GM19193 (cell line): ENCODE results near the gene NOTUM.

Source experiments
- POLR2A ChIP-seq: IDR thresholded peaks from 4 replicates; pipeline ENCODE4 v1.6.1; 2011; ENCODE audit not compliant: insufficient read depth, insufficient read length; ENCODE audit errors: extremely low read depth

The NOTUM gene

DNA sequence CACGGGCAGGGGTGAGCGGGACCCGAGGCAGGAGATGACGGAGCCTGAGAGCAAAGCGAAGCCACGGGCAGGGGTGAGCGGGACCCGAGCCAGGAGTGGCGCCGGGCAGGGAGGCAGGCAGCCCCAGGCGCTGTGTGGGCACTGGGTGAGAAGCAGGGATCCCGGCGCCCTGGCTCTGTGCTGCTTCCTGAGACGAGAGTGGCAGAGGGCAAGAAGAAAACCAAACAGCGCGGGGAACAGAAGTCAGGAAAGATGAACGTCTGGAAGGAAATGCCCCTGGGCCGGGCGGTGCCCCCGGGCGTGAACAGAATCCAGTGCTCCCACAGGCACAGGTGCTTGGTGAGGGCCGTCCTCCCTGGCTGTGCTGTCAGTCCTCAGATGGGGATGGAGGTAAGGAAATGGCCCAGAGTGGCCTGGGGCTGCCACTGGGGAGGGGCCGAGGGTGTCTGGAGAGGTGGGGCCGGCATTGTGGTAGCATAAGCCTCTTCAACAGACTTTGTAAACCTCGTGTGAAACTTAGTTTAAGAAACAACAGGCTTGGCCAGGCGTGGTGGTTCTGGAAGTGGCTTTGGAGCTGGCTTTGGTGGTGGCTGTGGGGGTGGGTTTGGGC lies 26.3 kb upstream of the NOTUM start:
- no peak for TF ChIP-seq POLR2A

DNA sequence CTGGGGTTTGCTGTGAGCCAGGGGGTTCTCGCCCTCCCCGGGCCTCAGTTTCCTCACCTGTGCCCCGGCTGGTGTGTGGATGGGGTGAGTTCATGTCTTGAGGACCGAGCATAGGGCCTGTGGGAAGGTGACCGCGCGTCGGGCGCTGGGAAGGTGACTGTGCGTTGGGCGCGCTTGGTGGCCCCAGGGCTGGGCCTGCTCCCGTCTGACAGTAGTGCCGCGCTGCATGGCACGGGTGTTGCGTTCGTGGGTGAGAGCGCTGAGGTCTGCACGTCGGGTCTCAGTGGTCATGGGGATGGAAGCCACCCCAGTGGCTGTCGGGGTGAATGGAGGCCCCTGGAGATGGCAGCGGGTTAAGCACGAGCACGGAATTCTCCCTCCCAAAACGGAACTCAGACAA lies 25.6 kb upstream of the NOTUM start:
- no peak for TF ChIP-seq POLR2A

DNA sequence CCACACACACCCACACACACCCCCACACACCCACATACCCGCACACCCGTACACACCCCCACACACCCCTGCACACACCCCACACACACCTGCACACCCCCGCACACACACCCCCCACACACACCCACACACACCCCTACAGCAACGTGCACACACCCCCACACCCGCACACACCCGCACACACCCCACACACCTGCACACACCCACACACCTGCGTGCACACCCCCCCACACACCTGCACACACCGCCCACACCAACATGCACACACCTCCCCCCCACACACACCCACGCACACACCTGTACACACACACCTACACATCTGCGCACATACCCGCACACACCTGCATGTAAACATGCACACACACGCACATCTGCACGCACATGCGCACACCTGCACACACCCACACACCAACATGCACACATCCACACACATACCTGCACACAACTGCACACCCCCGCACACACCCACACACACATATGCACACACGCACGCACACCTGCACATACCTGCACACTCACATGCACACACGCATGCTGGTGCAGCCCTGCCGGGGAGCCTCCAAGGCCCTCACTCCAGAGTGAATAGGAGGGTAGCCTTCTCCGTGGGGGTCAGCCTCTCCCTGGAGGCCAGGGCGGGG lies 23.9 kb upstream of the NOTUM start:
- no peak for TF ChIP-seq POLR2A

DNA sequence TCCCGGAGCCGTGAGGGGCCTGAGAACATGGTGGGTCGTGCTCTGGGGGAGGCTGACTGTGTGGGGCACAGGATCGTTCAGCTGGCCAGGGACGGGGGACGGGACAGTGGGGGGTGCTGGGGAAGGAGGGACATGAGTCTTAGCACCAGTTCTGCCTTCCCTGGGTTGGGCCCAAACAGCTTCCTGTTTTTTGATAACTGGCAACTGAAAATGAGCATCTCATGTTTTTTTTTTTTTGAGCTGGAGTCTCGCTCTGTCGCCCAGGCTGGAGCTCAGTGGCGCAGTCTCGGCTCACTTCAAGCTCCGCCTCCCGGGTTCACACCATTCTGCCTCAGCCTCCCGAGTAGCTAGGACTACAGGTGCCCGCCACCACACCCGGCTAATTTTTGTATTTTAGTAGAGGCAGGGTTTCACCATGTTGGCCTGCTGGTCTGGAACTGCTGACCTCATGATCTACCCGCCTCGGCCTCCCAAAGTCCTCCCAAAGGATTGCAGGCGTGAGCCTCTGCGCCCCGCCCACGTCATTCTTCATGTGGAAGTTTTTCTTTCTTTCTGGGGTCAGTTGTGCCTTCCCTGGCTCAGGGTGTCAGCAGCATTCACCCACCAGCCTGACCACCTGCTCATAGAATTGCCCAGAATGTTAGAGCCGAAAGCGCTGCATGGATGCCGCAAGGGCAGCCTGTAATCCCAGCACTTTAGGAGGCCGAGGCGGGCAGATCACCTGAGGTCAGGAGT lies 22.8 kb upstream of the NOTUM start:
- no peak for TF ChIP-seq POLR2A

DNA sequence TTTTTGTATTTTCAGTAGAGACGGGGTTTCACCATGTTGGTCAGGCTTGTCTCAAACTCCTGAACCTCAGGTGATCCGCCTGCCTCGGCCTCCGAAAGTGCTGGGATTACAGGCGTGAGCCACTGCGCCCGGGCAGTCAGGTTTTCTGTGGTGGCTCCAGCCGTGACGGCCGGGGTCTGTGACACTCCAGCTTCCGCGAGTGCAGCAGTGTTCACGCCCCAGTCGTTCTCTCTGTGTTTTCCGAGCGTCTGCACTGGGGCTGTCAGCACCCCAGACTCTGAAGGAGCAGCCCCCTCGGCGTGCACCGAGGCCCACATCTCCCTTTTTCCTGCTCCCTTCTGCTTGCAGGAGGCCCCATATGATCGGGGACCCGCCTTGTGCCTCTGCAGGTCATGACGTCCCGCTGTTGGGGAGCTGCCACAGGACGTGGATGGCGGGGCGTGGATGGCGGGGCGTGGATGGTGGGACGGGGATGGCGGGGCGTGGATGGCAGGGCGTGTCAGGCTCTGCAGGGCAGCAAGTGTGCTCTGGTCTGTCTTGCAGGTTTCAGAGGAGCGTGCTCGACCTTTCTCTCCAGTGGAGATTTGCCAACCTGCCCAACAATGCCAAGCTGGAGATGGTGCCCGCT lies 22.1 kb upstream of the NOTUM start:
- TF ChIP-seq POLR2A: no peak

DNA sequence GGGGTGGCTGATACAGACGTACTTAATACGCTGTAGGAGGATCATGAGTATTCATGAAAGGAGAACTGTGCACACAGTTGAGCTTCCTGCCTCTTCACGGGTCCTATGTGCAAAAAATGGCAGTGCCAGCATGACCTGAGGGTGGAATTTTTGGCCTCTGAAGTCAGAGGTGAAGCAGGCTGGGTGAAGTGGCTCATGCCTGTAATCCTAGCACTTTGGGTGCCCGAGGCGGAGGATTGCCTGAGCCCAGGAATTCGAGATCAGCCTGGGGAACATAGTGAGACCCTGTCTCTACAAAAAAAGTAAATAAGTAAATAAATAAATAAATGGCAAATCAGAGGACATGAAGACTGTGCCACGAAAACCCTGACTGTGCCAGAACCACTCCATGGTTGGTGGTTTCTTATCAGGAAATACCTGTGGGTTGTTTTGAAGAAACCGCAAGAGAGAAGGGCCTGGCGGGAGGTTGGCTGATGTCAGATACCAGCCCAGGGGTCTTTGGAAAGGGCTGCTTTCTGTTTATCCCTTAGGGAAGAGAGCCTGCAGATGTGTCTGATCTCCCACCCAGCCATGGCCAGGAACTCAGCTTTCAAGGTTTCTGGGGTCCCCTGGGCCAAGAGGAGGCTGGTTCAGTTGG lies 19.8 kb upstream of the NOTUM start:
- TF ChIP-seq POLR2A: no peak

DNA sequence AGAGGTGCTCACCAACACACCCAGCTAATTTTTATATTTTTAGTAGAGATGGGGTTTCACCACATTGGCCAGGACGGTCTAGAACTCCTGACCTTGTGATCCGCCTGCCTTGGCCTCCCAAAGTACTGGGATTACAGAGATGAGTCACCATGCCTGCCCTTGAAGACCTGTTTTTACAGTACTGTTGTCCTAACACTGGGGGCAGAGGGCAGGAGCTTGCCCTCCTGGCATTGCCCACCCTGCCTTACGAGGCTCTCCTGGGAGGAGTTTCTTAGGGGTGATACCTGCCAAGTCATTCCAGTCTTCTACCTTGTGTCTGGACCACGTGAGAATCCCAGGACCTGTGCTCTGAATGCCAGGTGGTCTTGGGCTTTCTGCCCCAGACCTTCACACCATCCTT lies 19.1 kb upstream of the NOTUM start:
- TF ChIP-seq POLR2A: no peak

DNA sequence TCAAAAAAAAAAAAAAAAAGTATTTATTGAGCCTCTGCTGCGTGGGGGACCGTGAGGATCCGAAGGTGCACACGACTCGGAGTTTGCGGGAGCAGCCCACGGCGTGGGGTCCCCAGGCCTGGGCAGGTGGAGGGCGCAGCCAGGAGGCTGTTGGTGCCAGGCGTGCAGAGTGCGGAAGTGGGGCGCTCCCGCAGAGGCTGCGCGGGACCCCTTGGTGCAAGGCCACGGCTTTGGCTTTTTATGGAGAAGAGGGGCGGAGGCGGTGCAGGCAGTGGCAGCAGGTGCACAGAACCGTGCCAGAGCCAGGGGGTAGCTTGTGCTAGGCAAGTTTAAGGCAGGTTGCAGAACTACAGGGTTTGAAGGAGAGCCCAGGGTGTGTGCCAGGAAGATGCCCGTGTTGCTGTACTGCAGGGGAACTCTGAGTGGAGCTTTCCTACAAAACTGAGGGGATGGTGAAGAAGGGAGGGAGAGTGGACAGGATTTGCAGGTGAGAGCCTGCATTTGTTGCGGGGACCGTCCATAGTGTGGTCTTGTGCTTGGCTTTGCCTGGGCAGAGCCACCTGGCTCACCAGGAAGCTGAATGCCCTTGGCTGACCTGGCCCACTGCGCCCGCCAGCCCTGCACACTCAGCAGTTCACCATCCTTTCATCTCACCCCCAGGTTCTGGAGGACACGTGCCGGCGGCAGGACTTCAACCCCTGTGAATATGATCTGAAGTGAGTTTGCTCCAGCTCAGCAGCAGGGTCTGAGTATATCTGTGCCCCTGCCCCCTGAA lies 17.7 kb upstream of the NOTUM start:
- TF ChIP-seq POLR2A: no peak

DNA sequence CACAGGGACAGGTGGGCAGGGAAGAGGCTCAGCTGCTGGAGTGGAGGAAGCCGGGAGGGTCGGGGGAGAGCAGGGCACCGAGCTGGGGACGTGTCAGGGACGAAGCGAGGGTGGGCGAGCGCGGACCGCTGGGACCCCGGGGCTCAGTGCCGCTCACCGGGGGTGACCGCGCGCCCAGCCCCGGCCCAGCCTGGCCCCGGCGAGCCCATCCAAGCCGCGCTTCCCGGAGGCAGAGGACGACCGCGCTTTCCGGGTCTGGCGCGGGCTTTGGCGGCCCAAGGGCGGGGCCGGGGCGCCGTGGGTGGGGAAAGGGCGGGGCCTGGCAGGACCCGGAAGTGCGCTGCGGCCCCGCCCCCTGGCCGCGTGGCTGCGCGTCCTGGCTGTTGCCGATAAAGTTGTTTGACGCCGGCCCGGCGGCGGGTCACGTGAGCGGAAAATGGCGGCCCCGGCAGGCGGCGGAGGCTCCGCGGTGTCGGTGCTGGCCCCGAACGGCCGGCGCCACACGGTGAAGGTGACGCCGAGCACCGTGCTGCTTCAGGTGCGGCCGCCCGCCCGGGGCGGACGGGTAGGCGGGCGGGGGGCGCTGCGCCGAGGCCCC lies 16.3 kb upstream of the NOTUM start, which contains the start of gene ASPSCR1:
Gene ASPSCR1 (plus strand): TSS at position 419 of the 598 bp plus-strand sequence. CDS start 18 bp downstream, at position 437.
- peak; percentile 93 for TF ChIP-seq POLR2A

DNA sequence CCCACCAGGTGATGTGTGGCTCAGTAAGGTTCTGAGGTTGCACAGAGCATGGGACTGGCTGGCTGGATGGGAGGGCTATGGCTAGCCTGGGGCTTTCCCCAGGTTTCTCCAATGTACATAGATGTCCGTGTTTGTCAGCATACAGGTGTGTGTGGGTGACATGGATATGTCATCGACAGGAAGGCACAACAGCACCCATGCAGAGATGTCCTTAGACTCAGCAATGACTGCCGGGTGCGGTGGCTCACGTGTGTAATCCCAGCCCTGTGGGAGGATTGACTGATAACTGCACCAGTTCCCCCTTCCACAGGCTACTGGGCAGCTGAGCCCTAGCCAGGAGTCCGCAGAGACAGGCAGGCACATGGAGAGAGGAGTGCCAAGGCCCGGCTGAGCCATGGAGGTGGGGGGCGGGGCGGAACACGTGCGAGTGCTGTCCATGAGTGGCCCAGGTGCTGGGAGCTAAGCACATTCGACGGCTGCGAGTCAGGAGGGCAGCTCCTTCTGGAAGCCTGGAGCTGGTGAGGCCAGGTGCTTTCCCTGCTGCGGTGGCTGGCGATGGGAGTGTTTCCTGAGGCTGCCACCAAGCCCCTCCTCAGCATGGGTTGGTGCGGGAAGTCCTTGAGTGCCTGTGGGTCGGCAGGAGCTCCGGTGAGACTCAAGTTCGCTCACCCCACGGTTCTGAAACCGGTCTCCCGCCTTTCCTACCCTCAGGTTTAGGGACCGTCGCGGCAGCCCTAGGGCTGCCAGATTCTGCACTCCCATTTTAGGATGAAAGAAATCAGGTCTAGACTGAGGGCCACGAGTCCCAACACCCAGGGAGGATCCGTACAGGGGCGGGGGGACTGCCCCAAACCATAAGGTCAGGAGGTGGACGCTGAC lies 15.6 kb upstream of the NOTUM start:
- TF ChIP-seq POLR2A: no peak

DNA sequence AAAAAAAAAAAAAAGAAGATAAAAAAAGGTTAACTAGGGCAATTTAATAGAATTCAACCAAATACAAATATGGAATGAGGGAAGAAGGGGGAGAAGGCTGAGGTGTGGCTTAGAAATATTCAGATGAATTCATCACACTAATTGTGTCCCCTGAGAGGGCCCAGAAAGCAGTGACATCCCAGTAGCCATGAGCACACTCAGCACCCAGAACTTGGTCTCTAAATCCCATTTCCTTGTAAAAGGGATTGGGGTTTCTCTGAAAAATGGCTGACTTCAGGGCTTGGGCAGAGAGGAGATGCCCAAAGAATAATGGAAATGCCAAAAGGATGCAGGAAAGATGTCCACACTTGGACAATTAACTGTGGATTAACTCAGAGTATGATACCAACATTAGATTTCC lies 12.4 kb upstream of the NOTUM start:
- TF ChIP-seq POLR2A: no peak

DNA sequence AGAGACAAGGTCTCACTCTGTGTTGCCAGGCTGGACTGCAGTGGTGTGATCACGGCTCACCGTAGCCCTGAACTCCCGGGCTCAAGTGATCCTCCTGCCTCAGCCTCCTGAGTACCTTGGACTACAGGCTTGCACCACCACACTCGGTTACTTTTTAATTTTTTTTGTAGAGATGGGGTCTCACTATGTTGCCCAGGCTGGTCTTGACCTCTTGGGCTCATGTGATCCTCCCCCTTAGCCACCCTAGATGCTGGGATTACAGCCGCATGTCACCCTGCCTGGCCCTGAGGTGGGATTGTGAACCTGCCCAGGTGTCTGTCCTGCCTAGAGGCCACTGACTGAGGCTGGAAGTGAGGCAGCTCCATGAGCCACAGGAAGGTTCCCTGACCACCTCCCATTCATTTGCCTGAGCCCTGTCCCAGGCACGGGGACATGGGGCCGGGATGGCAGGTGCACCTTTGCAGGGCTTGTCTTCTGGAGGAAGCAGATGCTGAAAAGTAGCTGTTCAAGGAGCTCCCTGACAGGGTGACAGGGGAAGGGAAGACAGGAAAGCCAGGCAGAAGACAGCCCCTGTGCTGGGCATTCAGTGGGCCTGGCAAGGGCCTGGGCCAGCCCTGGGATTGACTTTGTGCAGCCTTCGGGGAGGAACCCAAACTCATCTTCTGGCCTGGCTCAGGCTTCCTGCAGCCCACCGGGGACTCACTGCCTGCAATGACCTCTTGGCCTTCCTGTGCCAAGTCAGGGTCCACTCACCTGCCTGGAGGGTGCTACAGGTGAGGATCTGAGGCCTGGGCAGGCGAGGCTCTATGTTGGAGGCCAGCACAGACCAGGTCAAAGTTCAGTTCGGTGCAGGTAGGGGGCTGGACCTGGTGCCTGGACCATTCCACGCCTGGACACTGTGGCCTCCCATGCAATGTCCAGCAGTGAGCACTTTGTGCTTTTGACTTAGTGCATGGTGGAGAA lies 8.1 kb upstream of the NOTUM start:
- no peak for TF ChIP-seq POLR2A

DNA sequence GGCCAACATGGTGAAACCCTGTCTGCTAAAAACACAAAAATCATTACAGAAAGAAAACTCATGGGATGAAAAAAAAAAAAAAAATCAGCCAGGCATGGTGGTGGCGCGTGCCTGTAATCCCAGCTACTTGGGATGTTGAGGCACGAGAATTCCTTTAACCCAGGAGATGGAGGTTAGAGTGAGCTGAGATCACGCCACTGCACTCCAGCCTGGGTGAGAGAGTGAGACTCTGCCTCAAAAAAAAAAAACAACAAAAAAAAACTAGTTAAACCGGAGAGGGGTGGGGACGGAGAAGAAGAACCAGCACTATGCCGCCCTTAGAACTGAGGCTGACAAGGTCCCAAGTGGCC lies 7.4 kb upstream of the NOTUM start:
- no peak for TF ChIP-seq POLR2A
